Measurements from ENCODE around the gene TMEM120B.

TMEM120B gene

GRCh38 chr12:121801595-121802484, 89.3 kb downstream of the TMEM120B start:
- peaks cover 22% of the 10 kb centered on the region for H3F3A ChIP-seq (ENCODE audit: control insufficient read depth, insufficient read depth)
- peaks cover 74% of the 10 kb centered on the region for H3K79me2 ChIP-seq (ENCODE audit: control insufficient read depth, low read length)
- H3K4me2 ChIP-seq (ENCODE audit: low read length), result peak overlapping the region; percentile 95
- TF ChIP-seq CTCF (IDR thresholded peaks at IDR 0.05; ENCODE audit: low read depth, low read length, poor library complexity, severe bottlenecking) (no peak), EZH2phosphoT487 (IDR thresholded peaks at IDR 0.05; ENCODE audit: borderline replicate concordance, low read length) (no peak)
- H3K9me2 ChIP-seq (replicated peaks; ENCODE audit: control insufficient read depth, low read length), result no peaks in the 10 kb centered on the region
- H3K4me1 ChIP-seq (ENCODE audit: control insufficient read depth, low read length), result peaks cover 49% of the 10 kb centered on the region
- peaks cover 10% of the 10 kb centered on the region for H4K20me1 ChIP-seq (ENCODE audit: control insufficient read depth, insufficient read depth, low read depth, low read length)
- H3K4me3 ChIP-seq (ENCODE audit: low read length), result peak overlapping the region; percentile 86
- no peaks in the 10 kb centered on the region for H3K9me3 ChIP-seq (ENCODE audit: control insufficient read depth, insufficient read depth, low read length)
- H3K27me3 ChIP-seq (ENCODE audit: control insufficient read depth, low read length), result no peaks in the 10 kb centered on the region; the same call in 1 of the 2 replicates
- peaks cover 63% of the 10 kb centered on the region for H3K36me3 ChIP-seq (ENCODE audit: control insufficient read depth, low read length)
- H3K27ac ChIP-seq (ENCODE audit: low read depth, low read length), result peak overlapping the region; percentile 99

- Histone ChIP-seq H4K20me1 (ENCODE audit: control insufficient read depth, insufficient read depth, low read depth, low read length) (peaks cover 13% of the 10 kb centered on the region), H3K4me3 (ENCODE audit: low read length) (peak overlapping the region; percentile 86), H3K27ac (ENCODE audit: low read depth, low read length) (peak overlapping the region; percentile 99), H3K36me3 (ENCODE audit: control insufficient read depth, low read length) (peaks cover 68% of the 10 kb centered on the region), H3K4me1 (ENCODE audit: control insufficient read depth, low read length) (peaks cover 55% of the 10 kb centered on the region), H3K9me3 (ENCODE audit: control insufficient read depth, insufficient read depth, low read length) (no peaks in the 10 kb centered on the region), H3K27me3 (ENCODE audit: control insufficient read depth, low read length) (no peaks in the 10 kb centered on the region; the same call in 1 of the 2 replicates), H3K79me2 (ENCODE audit: control insufficient read depth, low read length) (peaks cover 79% of the 10 kb centered on the region), H3F3A (ENCODE audit: control insufficient read depth, insufficient read depth) (peaks cover 26% of the 10 kb centered on the region), H3K4me2 (ENCODE audit: low read length) (peak overlapping the region; percentile 95), H3K9me2 (replicated peaks; ENCODE audit: control insufficient read depth, low read length) (no peaks in the 10 kb centered on the region)
- TF ChIP-seq CTCF (IDR thresholded peaks at IDR 0.05; ENCODE audit: low read depth, low read length, poor library complexity, severe bottlenecking), result no peak
Observed at GRCh38 chr12:121802485-121802842, 89.9 kb downstream of the TMEM120B start.

GRCh38 chr12:121802843-121803698, 90.5 kb downstream of the TMEM120B start:
- peaks cover 79% of the 10 kb centered on the region for H3K79me2 ChIP-seq (ENCODE audit: control insufficient read depth, low read length)
- TF ChIP-seq EZH2phosphoT487 (IDR thresholded peaks at IDR 0.05; ENCODE audit: borderline replicate concordance, low read length), result no peak
- no peak for TF ChIP-seq CTCF (IDR thresholded peaks at IDR 0.05; ENCODE audit: low read depth, low read length, poor library complexity, severe bottlenecking)
- peaks cover 27% of the 10 kb centered on the region for H3F3A ChIP-seq (ENCODE audit: control insufficient read depth, insufficient read depth)
- H3K27ac ChIP-seq (ENCODE audit: low read depth, low read length), result peak overlapping the region; percentile 99
- H3K36me3 ChIP-seq (ENCODE audit: control insufficient read depth, low read length), result peaks cover 70% of the 10 kb centered on the region
- H3K4me2 ChIP-seq (ENCODE audit: low read length), result peak overlapping the region; percentile 95
- peaks cover 59% of the 10 kb centered on the region for H3K4me1 ChIP-seq (ENCODE audit: control insufficient read depth, low read length)
- H3K4me3 ChIP-seq (ENCODE audit: low read length), result peak overlapping the region; percentile 86
- H4K20me1 ChIP-seq (ENCODE audit: control insufficient read depth, insufficient read depth, low read depth, low read length), result peaks cover 13% of the 10 kb centered on the region
- no peaks in the 10 kb centered on the region for H3K9me2 ChIP-seq (replicated peaks; ENCODE audit: control insufficient read depth, low read length)
- H3K9me3 ChIP-seq (ENCODE audit: control insufficient read depth, insufficient read depth, low read length), result no peaks in the 10 kb centered on the region
- H3K27me3 ChIP-seq (ENCODE audit: control insufficient read depth, low read length), result no peaks in the 10 kb centered on the region; the same call in 1 of the 2 replicates

Measured in DOHH2 (cell line).